Measurements from ENCODE around the gene RAPGEF5.

The RAPGEF5 gene

GRCh38 chr7:22356701-22357310 lies at the start of gene RAPGEF5:
TSS of gene RAPGEF5 (minus strand) at chr7:22357154. CDS start at chr7:22357060, 94 bp downstream.
- Mint-ChIP-seq H3K9me3 (peaks cover 9% of the 10 kb centered on the region), H3K4me3 (peak within 1 kb of the TSS; percentile 55), H3K36me3 (ENCODE audit: low read depth) (no peaks in the 10 kb centered on the region), H3K27ac (no peak within 1 kb of the TSS), H3K4me1 (ENCODE audit: low read depth) (peaks cover 6% of the 10 kb centered on the region), H3K27me3 (peaks cover 58% of the 10 kb centered on the region)
- DNase-seq: no peak

DNA sequence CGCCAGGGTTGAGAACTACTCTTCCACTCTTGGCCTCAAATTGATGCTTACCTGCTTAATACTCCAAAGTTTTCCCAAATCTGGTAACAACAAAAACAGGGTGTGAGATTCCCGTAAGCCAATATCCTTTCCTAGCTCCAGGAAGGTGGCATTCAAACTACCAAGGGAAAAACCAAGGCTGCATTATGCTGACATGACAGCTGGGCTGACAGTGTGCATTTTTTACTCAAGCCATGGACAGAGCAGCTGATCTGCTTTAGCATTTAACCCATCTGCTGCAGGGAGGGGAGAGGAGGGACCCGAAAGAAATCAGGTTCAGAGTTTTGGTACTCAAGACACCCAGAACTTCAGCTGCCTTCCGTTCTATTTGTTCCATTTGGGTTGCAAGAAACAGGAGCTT lies 49.8 kb upstream of the RAPGEF5 start:
- Mint-ChIP-seq H3K4me1 (ENCODE audit: low read depth) (peaks cover 9% of the 10 kb centered on the region), H3K27ac (no peak overlapping the region), H3K9me3 (no peaks in the 10 kb centered on the region), H3K36me3 (ENCODE audit: low read depth) (no peaks in the 10 kb centered on the region), H3K27me3 (no peaks in the 10 kb centered on the region), H3K4me3 (no peak overlapping the region)
- no peak for DNase-seq

- no peak for DNase-seq
- Mint-ChIP-seq H3K4me1 (ENCODE audit: low read depth) (peaks cover 12% of the 10 kb centered on the region), H3K27ac (no peak overlapping the region), H3K4me3 (no peak overlapping the region), H3K36me3 (ENCODE audit: low read depth) (no peaks in the 10 kb centered on the region), H3K9me3 (no peaks in the 10 kb centered on the region), H3K27me3 (no peaks in the 10 kb centered on the region)
These were observed 47.6 kb upstream of the RAPGEF5 start for GRCh38 chr7:22404421-22405023.

GRCh38 chr7:22403344-22403743 lies 46.4 kb upstream of the RAPGEF5 start:
- Mint-ChIP-seq H3K36me3 (ENCODE audit: low read depth) (no peaks in the 10 kb centered on the region), H3K27ac (no peak overlapping the region), H3K4me1 (ENCODE audit: low read depth) (peaks cover 12% of the 10 kb centered on the region), H3K27me3 (no peaks in the 10 kb centered on the region), H3K9me3 (no peaks in the 10 kb centered on the region), H3K4me3 (no peak overlapping the region)
- DNase-seq: no peak

DNA sequence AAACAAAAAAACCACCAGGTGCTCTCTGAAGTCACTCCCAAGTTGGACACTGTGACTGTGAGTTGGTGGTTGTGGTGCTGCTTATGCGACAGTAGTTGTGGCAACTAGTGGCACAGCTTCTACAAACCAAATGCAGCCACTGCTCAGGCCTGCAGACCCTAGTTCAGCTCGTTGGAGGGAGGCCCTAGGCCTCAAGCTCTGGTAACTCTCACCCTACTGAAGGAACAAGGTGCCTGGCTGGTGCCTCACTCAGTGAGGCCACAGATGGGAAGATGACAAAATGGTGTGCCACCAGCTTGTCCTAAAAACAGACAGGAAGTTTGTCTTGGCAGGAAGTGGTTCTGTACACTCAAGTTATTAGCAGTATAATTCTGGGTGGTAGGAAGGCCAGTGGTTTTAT lies 45.3 kb upstream of the RAPGEF5 start:
- Mint-ChIP-seq H3K27me3 (no peaks in the 10 kb centered on the region), H3K9me3 (no peaks in the 10 kb centered on the region)

DNA sequence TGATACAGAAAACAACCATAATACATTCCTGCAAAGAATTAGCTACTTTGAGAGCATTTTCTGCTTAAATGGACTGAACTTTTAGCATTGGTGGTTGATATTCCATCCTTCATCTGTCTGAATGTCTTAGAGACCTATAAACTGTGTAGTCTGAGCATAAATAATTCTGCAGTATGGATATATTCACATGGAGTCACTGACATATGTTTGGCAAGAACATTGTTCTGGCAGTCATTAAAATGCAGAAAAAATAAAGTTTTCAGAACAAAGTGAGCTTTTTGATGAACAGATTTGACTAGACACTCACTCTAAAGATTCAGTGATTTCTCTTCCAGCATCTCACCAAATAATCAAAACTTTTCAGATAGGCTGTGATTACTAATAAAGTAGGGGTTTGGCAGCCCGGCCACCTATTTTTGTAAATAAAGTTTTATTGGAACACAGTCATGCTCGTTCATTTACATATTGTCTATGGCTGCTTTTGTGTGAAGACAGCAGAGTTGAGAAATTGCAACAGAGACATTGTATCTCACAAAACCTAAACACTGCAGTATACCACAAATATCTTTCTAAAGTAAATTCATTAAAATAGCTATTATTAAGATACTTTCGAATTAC lies 44.1 kb upstream of the RAPGEF5 start:
- no peaks in the 10 kb centered on the region for H3K36me3 Mint-ChIP-seq (ENCODE audit: low read depth)
- no peak overlapping the region for H3K27ac Mint-ChIP-seq
- no peaks in the 10 kb centered on the region for H3K27me3 Mint-ChIP-seq

More for the DNA sequence above, 45.3 kb upstream of the RAPGEF5 start:
- no peaks in the 10 kb centered on the region for H3K36me3 Mint-ChIP-seq (ENCODE audit: low read depth)
- H3K4me3 Mint-ChIP-seq: no peak overlapping the region
- DNase-seq: no peak
- H3K27ac Mint-ChIP-seq: peak overlapping the region; percentile 8
- peaks cover 12% of the 10 kb centered on the region for H3K4me1 Mint-ChIP-seq (ENCODE audit: low read depth)

DNA sequence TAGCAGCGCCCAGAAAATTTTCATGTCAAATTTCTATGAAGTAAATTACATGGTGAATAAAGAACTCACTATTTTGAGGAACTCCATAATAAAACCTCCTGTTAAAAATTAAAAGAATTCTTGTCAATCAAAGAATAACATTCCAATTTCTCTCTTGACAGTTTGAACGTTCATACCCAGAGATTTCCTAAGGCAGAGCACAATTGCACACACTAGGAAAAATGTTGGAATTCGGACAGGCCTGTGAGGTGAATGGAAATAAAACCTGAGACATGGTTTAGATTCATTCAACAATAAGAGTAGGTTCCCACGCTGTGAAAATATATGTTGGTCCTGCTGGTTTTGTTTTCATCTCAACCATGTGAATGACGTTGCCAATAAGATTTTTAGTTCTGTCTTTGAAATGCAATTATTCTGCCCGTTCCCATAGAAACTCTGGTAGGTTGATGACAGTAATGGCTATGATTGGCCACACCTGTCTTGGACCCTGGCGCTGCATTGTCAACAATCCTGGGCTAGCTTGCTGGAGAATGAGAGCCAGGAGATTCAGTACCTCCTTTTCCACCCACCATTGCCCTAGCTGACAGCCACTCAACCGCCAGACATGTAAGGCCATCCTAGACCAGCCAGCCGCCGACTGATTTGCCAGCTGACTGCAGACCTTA lies 43.3 kb upstream of the RAPGEF5 start:
- Mint-ChIP-seq H3K9me3 (no peaks in the 10 kb centered on the region), H3K4me1 (ENCODE audit: low read depth) (peaks cover 12% of the 10 kb centered on the region), H3K4me3 (no peak overlapping the region), H3K36me3 (ENCODE audit: low read depth) (no peaks in the 10 kb centered on the region), H3K27ac (no peak overlapping the region), H3K27me3 (no peaks in the 10 kb centered on the region)
- DNase-seq: no peak

More for the DNA sequence above, 44.1 kb upstream of the RAPGEF5 start:
- no peaks in the 10 kb centered on the region for H3K9me3 Mint-ChIP-seq
- H3K4me3 Mint-ChIP-seq: no peak overlapping the region
- H3K4me1 Mint-ChIP-seq (ENCODE audit: low read depth): peaks cover 12% of the 10 kb centered on the region
- no peak for DNase-seq

- Mint-ChIP-seq H3K9me3 (no peaks in the 10 kb centered on the region), H3K36me3 (ENCODE audit: low read depth) (no peaks in the 10 kb centered on the region), H3K4me3 (no peak overlapping the region), H3K4me1 (ENCODE audit: low read depth) (peaks cover 12% of the 10 kb centered on the region), H3K27ac (no peak overlapping the region), H3K27me3 (no peaks in the 10 kb centered on the region)
- DNase-seq: no peak
These were observed 42.6 kb upstream of the RAPGEF5 start for GRCh38 chr7:22399546-22399945.

- no peaks in the 10 kb centered on the region for H3K27me3 Mint-ChIP-seq
- H3K4me1 Mint-ChIP-seq (ENCODE audit: low read depth): peaks cover 12% of the 10 kb centered on the region
- no peaks in the 10 kb centered on the region for H3K9me3 Mint-ChIP-seq
- H3K36me3 Mint-ChIP-seq (ENCODE audit: low read depth): no peaks in the 10 kb centered on the region
- no peak overlapping the region for H3K4me3 Mint-ChIP-seq
- DNase-seq: no peak
- H3K27ac Mint-ChIP-seq: no peak overlapping the region
These were observed 42.1 kb upstream of the RAPGEF5 start for GRCh38 chr7:22399091-22399490.

DNA sequence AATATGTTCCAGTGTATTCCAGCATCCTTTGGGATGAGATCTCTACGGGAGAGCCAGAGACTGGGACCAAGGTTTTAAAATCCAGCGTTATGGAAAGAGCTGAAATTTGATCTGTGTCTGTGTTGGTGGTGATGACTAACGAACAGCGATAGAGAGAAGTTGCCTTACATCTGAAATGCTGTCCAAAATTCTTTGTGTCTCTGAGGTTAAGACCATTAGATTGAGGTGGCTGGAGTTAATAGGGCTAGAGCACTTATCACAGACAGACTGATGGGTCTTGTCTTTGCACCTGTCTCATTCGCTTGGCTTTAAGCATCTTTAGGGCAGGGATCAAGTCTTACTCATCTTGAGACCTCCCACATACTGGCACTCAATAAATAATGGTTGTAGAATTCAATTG lies 41.0 kb upstream of the RAPGEF5 start:
- Mint-ChIP-seq H3K27ac (no peak overlapping the region), H3K4me1 (ENCODE audit: low read depth) (peaks cover 9% of the 10 kb centered on the region), H3K36me3 (ENCODE audit: low read depth) (no peaks in the 10 kb centered on the region), H3K27me3 (peaks cover 6% of the 10 kb centered on the region), H3K4me3 (no peak overlapping the region), H3K9me3 (no peaks in the 10 kb centered on the region)
- no peak for DNase-seq

- H3K27ac Mint-ChIP-seq: no peak overlapping the region
- H3K4me1 Mint-ChIP-seq (ENCODE audit: low read depth): no peaks in the 10 kb centered on the region
These were observed 38.3 kb upstream of the RAPGEF5 start for GRCh38 chr7:22395222-22395621.

DNA sequence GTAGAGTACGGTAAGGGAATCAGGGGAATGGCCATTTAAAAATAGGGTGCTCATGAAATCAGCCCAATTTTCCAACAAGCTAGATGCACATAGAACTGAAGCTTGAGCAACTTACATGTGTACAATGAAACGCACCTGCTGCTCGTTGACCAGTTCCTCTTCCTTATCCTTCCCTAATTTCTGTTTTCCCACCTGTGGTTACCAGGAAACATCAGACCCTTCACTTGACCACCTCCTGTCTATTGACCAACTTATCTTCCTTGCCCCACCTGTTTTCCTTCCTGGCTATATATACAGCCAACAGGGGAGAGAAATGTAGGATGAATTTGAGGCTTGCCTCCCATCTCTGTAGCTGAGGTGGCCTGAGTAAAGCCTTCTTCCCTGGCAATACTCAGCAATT lies 37.8 kb upstream of the RAPGEF5 start:
- Mint-ChIP-seq H3K9me3 (no peaks in the 10 kb centered on the region), H3K4me1 (ENCODE audit: low read depth) (no peaks in the 10 kb centered on the region), H3K36me3 (ENCODE audit: low read depth) (no peaks in the 10 kb centered on the region), H3K27ac (no peak overlapping the region), H3K4me3 (no peak overlapping the region), H3K27me3 (peaks cover 6% of the 10 kb centered on the region)
- DNase-seq: no peak

More at GRCh38 chr7:22395222-22395621, 38.3 kb upstream of the RAPGEF5 start:
- Mint-ChIP-seq H3K36me3 (ENCODE audit: low read depth) (no peaks in the 10 kb centered on the region), H3K27me3 (peaks cover 6% of the 10 kb centered on the region), H3K4me3 (no peak overlapping the region), H3K9me3 (no peaks in the 10 kb centered on the region)
- DNase-seq: no peak

DNA sequence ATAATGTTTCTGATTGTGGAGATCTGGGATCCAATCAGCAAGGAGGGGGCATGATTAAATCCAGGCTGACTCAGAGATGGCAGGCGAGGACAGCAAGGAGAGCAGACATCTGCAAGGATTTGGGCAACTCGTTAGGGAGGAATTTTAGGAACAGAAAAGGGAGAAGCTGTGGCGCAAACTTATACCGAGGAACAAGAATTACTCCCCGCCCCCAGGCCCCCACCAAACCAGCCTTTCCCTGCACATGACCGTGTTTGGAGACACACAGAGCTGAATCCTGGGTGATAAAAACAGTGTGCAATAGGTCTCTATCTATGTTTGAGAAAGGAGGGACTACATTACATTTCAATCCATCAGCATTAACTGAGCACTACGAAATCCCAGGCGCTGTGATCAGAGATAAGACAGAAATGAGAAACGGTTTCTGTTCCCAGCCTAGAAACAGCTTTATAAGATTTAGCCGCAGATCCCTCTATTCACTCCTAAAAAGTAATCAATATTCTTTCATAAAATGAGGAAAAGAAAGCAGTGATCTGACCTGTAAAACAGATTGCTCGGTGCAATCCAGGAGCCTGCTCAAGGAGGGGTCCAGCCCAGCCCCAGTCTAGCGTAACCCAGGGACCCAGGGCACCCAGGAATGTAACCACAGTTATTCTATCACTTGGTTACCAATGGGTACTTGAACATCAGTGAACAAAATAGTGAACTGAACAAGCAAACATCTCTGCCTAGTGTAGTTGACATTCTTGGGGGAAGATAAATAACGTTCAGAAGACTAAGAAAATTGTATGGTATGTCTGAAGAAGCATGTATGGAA lies 37.2 kb upstream of the RAPGEF5 start:
- H3K9me3 Mint-ChIP-seq: no peaks in the 10 kb centered on the region
- H3K4me1 Mint-ChIP-seq (ENCODE audit: low read depth): no peaks in the 10 kb centered on the region
- no peak for DNase-seq
- no peak overlapping the region for H3K27ac Mint-ChIP-seq
- no peak overlapping the region for H3K4me3 Mint-ChIP-seq
- H3K27me3 Mint-ChIP-seq: peaks cover 6% of the 10 kb centered on the region
- H3K36me3 Mint-ChIP-seq (ENCODE audit: low read depth): no peaks in the 10 kb centered on the region

DNA sequence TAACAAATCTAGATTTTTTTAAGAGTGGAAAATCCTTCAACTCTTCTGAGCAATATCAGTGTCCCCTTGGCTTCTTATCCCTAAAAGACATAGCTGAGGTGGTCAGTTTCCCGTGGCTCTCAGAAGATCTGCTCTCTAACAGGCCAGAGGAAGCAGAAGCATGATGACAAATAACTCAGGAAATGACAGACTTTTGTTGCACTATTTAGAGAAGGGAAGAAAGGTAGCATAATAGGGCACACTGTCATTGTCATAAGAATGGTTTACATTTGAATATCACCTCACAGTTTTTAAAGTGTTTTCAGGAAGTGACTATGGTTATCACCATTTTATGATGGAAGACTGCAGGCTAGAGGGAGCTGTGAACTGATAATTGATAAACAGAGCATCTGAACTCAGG lies 33.6 kb upstream of the RAPGEF5 start:
- DNase-seq: no peak
- Mint-ChIP-seq H3K27ac (no peak overlapping the region), H3K4me3 (no peak overlapping the region), H3K27me3 (peaks cover 7% of the 10 kb centered on the region), H3K9me3 (no peaks in the 10 kb centered on the region), H3K36me3 (ENCODE audit: low read depth) (no peaks in the 10 kb centered on the region), H3K4me1 (ENCODE audit: low read depth) (no peaks in the 10 kb centered on the region)

Data from activated T-cell treated with anti-CD3 and anti-CD28 coated beads, Interleukin-2, amount 50 U/mL, for 24 hours (primary cell).